Esophagus squamous epithelium (tissue), 4 donors: ENCODE results near the gene DOP1B.
"Not testable (repeated sequence)": the region's sequence is repeated elsewhere in the genome, so short reads cannot be mapped to it uniquely, and the experiment has no call there.

ENCODE experiments used
- POLR2A ChIP-seq, 4 donors: fragments of 450-650 bp; IDR thresholded peaks; one replicate each; pipeline ENCODE4 v1.6.1; 2017; ENCODE audit warnings: antibody characterized with exemption in 4 of 4, mild to moderate bottlenecking in 4 of 4, moderate library complexity in 3 of 4
- TF ChIP-seq, protein P1 (sequence below), 6 experiments: fragments of 450-650 bp in 4 of 6; fragments of 200-600 bp in 2 of 6; sonication (generic) in 2 of 6; IDR thresholded peaks; one replicate each; pipeline ENCODE4 v1.5.1; 2016 to 2019; ENCODE audit warnings: antibody characterized with exemption in 6 of 6, mild to moderate bottlenecking in 4 of 6, moderate library complexity in 4 of 6

DNA sequence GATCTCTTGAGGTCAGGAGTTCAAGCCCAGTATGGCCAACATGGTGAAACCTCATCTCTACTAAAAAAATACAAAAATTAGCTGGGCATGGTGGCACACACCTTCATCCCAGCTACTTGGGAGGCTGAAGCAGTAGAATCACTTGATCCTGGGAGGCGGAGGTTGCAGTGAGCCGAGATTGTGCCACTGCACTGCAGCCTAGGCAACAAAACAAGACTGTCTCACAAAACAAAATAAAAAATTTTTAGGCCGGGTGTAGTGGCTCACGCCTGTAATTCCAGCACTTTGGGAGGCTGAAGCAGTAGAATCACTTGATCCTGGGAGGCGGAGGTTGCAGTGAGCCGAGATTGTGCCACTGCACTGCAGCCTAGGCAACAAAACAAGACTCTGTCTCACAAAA, 12.4 kb upstream of the DOP1B start:
- TF ChIP-seq, protein P1, sequence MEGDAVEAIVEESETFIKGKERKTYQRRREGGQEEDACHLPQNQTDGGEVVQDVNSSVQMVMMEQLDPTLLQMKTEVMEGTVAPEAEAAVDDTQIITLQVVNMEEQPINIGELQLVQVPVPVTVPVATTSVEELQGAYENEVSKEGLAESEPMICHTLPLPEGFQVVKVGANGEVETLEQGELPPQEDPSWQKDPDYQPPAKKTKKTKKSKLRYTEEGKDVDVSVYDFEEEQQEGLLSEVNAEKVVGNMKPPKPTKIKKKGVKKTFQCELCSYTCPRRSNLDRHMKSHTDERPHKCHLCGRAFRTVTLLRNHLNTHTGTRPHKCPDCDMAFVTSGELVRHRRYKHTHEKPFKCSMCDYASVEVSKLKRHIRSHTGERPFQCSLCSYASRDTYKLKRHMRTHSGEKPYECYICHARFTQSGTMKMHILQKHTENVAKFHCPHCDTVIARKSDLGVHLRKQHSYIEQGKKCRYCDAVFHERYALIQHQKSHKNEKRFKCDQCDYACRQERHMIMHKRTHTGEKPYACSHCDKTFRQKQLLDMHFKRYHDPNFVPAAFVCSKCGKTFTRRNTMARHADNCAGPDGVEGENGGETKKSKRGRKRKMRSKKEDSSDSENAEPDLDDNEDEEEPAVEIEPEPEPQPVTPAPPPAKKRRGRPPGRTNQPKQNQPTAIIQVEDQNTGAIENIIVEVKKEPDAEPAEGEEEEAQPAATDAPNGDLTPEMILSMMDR (IDR thresholded peaks at IDR 0.05): not testable (repeated sequence)
- not testable (repeated sequence) for TF ChIP-seq POLR2A (IDR thresholded peaks at IDR 0.05)
